ENCODE measurements around the gene CANT1. TPM values are rescaled to one million over a fixed set of nuclear protein-coding genes. Genes with fewer than 3 reads are reported as not detected.

The CANT1 gene
- total RNA-seq, 1 experiment from 2014 or later = 33.0 TPM

DNA sequence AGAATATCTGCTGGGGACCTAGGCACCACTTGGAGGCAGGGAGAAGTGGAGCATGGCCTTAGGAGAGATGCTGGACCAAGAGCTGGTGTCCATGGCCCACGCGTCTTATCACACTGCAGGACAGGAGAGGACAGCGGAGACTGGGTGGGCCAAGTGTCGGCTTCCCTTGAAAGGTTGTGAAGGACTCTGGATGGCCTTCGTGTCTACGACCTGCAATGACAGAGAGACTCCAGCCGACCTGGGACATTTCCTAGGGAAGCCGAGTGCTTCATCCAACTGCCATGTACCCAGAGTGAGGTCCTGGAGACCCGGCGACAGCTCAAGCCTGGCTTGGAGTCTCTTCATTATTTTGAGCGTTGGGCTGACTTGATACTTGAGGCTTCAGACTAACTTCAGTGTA is 34.9 kb upstream of the CANT1 start:
- no peak overlapping the region for H2BK15ac ChIP-seq (ENCODE audit: low read depth, low read length)
- H3K4me1 Mint-ChIP-seq = peaks cover 0 to 14% of the 10 kb centered on the region in 2 experiments; a peak in 2 of 4 replicates
- no peaks in the 10 kb centered on the region for H3K4me1 ChIP-seq (ENCODE audit: insufficient read depth, low read length)
- H3K23ac ChIP-seq (ENCODE audit: insufficient read length, low read depth, low read length) = no peak overlapping the region
- no peak overlapping the region for H3K14ac ChIP-seq (ENCODE audit: insufficient read depth, low read length)
- no peak overlapping the region for H2AFZ ChIP-seq (ENCODE audit: low read length)
- H3K4ac ChIP-seq (ENCODE audit: low read depth, low read length) = no peak overlapping the region
- peaks cover 2% of the 10 kb centered on the region for H4K20me1 ChIP-seq (ENCODE audit: control insufficient read depth, insufficient read depth, insufficient read length)
- H3K18ac ChIP-seq (ENCODE audit: insufficient read length, low read depth, low read length) = no peak overlapping the region
- H2BK120ac ChIP-seq (ENCODE audit: low read depth, low read length, poor library complexity, severe bottlenecking) = no peak overlapping the region
- H3K27me3 ChIP-seq (ENCODE audit: insufficient read depth, low read length) = no peaks in the 10 kb centered on the region
- H3K79me1 ChIP-seq (ENCODE audit: insufficient read depth, low read depth, low read length, poor library complexity, severe bottlenecking) = no peaks in the 10 kb centered on the region
- no peak overlapping the region for H3K9ac ChIP-seq (ENCODE audit: extremely low read depth, insufficient read length, low read length)
- no peak for DNase-seq
- H3K56ac ChIP-seq (ENCODE audit: insufficient read length, low read depth, low read length) = no peak overlapping the region
- no peak overlapping the region for H3K27ac ChIP-seq (ENCODE audit: insufficient read length, low read depth, low read length)
- H3K9me3 Mint-ChIP-seq = peaks cover 4 to 11% of the 10 kb centered on the region in 2 experiments; a peak in 4 of 5 replicates
- H2BK20ac ChIP-seq (ENCODE audit: low read depth, low read length, poor library complexity, severe bottlenecking) = no peak overlapping the region
- H3K23me2 ChIP-seq (ENCODE audit: insufficient read length, low read depth, low read length, poor library complexity, severe bottlenecking) = no peaks in the 10 kb centered on the region
- no peaks in the 10 kb centered on the region; a peak in 1 of 7 replicates for H3K36me3 Mint-ChIP-seq (ENCODE audit: insufficient read depth in 1 of 3, low read depth in 3 of 3)
- H3K9me3 ChIP-seq (ENCODE audit: control insufficient read depth, low read depth, low read length) = no peaks in the 10 kb centered on the region
- no peak overlapping the region for H2AK5ac ChIP-seq (ENCODE audit: insufficient read length, low read length)
- peaks cover 75% of the 10 kb centered on the region for H3K27me3 Mint-ChIP-seq (ENCODE audit: low read depth)
- no peak overlapping the region for H3K27ac Mint-ChIP-seq
- no peak overlapping the region for H3K4me3 Mint-ChIP-seq
- WGBS (ENCODE audit: extremely low coverage, insufficient read length, low lambda C conversion rate) = no CpG with 5 or more reads among the region's 11 CpGs
- no peak overlapping the region for H4K8ac ChIP-seq (replicated peaks; ENCODE audit: insufficient read length, low read depth, low read length)
- no peak overlapping the region for H2BK5ac ChIP-seq (ENCODE audit: insufficient read length, low read length)
- no peak overlapping the region for H3K4me2 ChIP-seq (ENCODE audit: insufficient read depth, insufficient read length, low read length)
- H2BK12ac ChIP-seq (ENCODE audit: insufficient read length, low read depth, low read length) = no peak overlapping the region
- no peaks in the 10 kb centered on the region for H3K79me2 ChIP-seq (ENCODE audit: insufficient read depth, low read length)
- TF ChIP-seq CTCF (conservative IDR thresholded peaks at IDR 0.05) = no peak
- no peak overlapping the region for H4K5ac ChIP-seq (ENCODE audit: insufficient read length, low read depth, low read length)
- no peak overlapping the region for H3T11ph ChIP-seq (ENCODE audit: low read length)
- H4K91ac ChIP-seq (ENCODE audit: insufficient read length, low read depth, low read length) = no peak overlapping the region
